WTC11 (cell line): ENCODE data around the gene DSTYK. TPM values are rescaled to one million over a fixed set of nuclear protein-coding genes. Genes with fewer than 3 reads are reported as not detected.

Source experiments
- ATAC-seq: fragments of 200-7000 bp; cut with Tn5 transposase; 2 replicates; pipeline ENCODE4 v1.10.0; 2021; ENCODE audit warnings: mild to moderate bottlenecking, moderate library complexity
- CTCF ChIA-PET: fragments of 300-600 bp; sonication (Branson Sonifier 250); formaldehyde crosslinking; loops from one replicate; lab custom pipeline; 2021; ENCODE audit warnings: antibody characterized with exemption; lab: Charles Lee
- POLR2A ChIA-PET: fragments of 350-600 bp; sonication (Branson Sonifier 250); formaldehyde crosslinking; loops from one replicate; lab custom pipeline; 2021; ENCODE audit warnings: antibody characterized with exemption; lab: Charles Lee
- DNase-seq: peaks from one replicate; pipeline ENCODE4 v3.0.0; 2021; ENCODE audit warnings: low spot score
- H3K27ac Mint-ChIP-seq: 2 replicates; pipeline ENCODE4 v1.8.0; 2021; ENCODE audit warnings: mixed read lengths
- H3K27me3 Mint-ChIP-seq: 2 replicates; pipeline ENCODE4 v1.8.0; 2021; ENCODE audit warnings: low read depth, mild to moderate bottlenecking, moderate library complexity, mixed read lengths
- H3K36me3 Mint-ChIP-seq: 2 replicates; pipeline ENCODE4 v1.8.0; 2021; ENCODE audit warnings: mixed read lengths
- H3K4me1 Mint-ChIP-seq: 2 replicates; pipeline ENCODE4 v1.8.0; 2022; ENCODE audit warnings: mixed read lengths
- H3K4me3 Mint-ChIP-seq: 2 replicates; pipeline ENCODE4 v1.8.0; 2021; ENCODE audit warnings: mild to moderate bottlenecking, moderate library complexity, mixed read lengths
- H3K9me3 Mint-ChIP-seq: 2 replicates; pipeline ENCODE4 v1.8.0; 2021; ENCODE audit warnings: mixed read lengths
- CDX4 ChIP-seq: fragments of 250-450 bp; sonication (Bioruptor Pico); IDR thresholded peaks from 2 replicates; pipeline ENCODE4 v1.9.0; 2021; ENCODE audit warnings: moderate library complexity, mild to moderate bottlenecking, inconsistent platforms, borderline replicate concordance
- ELF4 ChIP-seq: sonication (generic); formaldehyde crosslinking; IDR thresholded peaks from 2 replicates; pipeline ENCODE4 v1.8.1; 2022; ENCODE audit warnings: low read depth, mild to moderate bottlenecking, moderate library complexity, missing genetic modification reagents
- EMX1 ChIP-seq: fragments of 250-450 bp; sonication (Bioruptor Pico); IDR thresholded peaks from 2 replicates; pipeline ENCODE4 v1.8.0; 2021; ENCODE audit warnings: mild to moderate bottlenecking
- ERG ChIP-seq: fragments of 250-450 bp; sonication (Bioruptor Pico); IDR thresholded peaks from 2 replicates; pipeline ENCODE4 v1.8.0; 2021; ENCODE audit warnings: mild to moderate bottlenecking
- ETV6 ChIP-seq: sonication (generic); formaldehyde crosslinking; IDR thresholded peaks from 2 replicates; pipeline ENCODE4 v1.8.1; 2022; ENCODE audit warnings: mild to moderate bottlenecking, missing genetic modification reagents
- FOXJ3 ChIP-seq: sonication (generic); formaldehyde crosslinking; IDR thresholded peaks from 2 replicates; pipeline ENCODE4 v1.9.0; 2021; ENCODE audit warnings: missing genetic modification reagents, mild to moderate bottlenecking, borderline replicate concordance
- GTF2I ChIP-seq: fragments of 250-450 bp; sonication (Bioruptor Pico); conservative IDR thresholded peaks from 2 replicates; pipeline ENCODE4 v1.4.0; 2021; ENCODE audit warnings: mild to moderate bottlenecking
- NR3C1 ChIP-seq: sonication (generic); formaldehyde crosslinking; conservative IDR thresholded peaks from 2 replicates; pipeline ENCODE4 v1.8.1; 2023; ENCODE audit warnings: low read depth, mild to moderate bottlenecking, missing genetic modification reagents
- STAT6 ChIP-seq: sonication (generic); formaldehyde crosslinking; conservative IDR thresholded peaks from 2 replicates; pipeline ENCODE4 v1.8.1; 2023; ENCODE audit warnings: mild to moderate bottlenecking, low read depth, missing genetic modification reagents, moderate library complexity
- USF1 ChIP-seq: sonication (generic); formaldehyde crosslinking; IDR thresholded peaks from 2 replicates; pipeline ENCODE4 v1.8.0; 2022; ENCODE audit warnings: mild to moderate bottlenecking, missing genetic modification reagents
- USF2 ChIP-seq: sonication (generic); formaldehyde crosslinking; IDR thresholded peaks from 2 replicates; pipeline ENCODE4 v1.8.1; 2023; ENCODE audit warnings: mild to moderate bottlenecking, missing genetic modification reagents, moderate library complexity
- ZMAT4 ChIP-seq: fragments of 250-450 bp; sonication (Bioruptor Pico); IDR thresholded peaks from 2 replicates; pipeline ENCODE4 v1.9.0; 2021; ENCODE audit warnings: mild to moderate bottlenecking
- ZNF396 ChIP-seq: fragments of 250-450 bp; sonication (Bioruptor Pico); IDR thresholded peaks from 2 replicates; pipeline ENCODE4 v1.8.0; 2021; ENCODE audit warnings: mild to moderate bottlenecking, moderate library complexity, borderline replicate concordance
- ZNF512 ChIP-seq: sonication (generic); formaldehyde crosslinking; IDR thresholded peaks from 2 replicates; pipeline ENCODE4 v1.8.1; 2022; ENCODE audit warnings: missing genetic modification reagents, borderline replicate concordance
- total RNA-seq: library from RNA; stranded (reverse); gene quantifications from 3 replicates; pipeline ENCODE4 v1.2.3, GENCODE V29; 2021

The DSTYK gene
- total RNA-seq, 1 experiment from 2014 or later = 11.6 TPM

- ATAC-seq = no peak
- no peaks in the 10 kb centered on the region for H3K36me3 Mint-ChIP-seq
- H3K4me3 Mint-ChIP-seq = no peak overlapping the region
- H3K27me3 Mint-ChIP-seq = no peaks in the 10 kb centered on the region
- DNase-seq = no peak
- CTCF ChIA-PET = interaction anchor here (1.0 to 2.5 kb wide), 4 partner anchors 22 to 190 kb away, joined by 3 to 16 read pairs (median 6); no protein-coding TSS in a partner anchor
- POLR2A ChIA-PET = no interaction called here
- no peaks in the 10 kb centered on the region for H3K9me3 Mint-ChIP-seq
- H3K27ac Mint-ChIP-seq = peak overlapping the region; percentile 80; the same call in 1 of the 2 replicates
- TF ChIP-seq USF2 (no peak), FOXJ3 (CRISPR knock-in tag) (no peak), USF1 (CRISPR knock-in tag) (no peak), ZNF396 (CRISPR knock-in tag) (no peak)
- H3K4me1 Mint-ChIP-seq = peaks cover 9% of the 10 kb centered on the region
Observed at GRCh38 chr1:205251576-205251975, 40.1 kb upstream of the DSTYK start.

- H3K4me3 Mint-ChIP-seq = no peak overlapping the region
- POLR2A ChIA-PET = no interaction called here
Observed at GRCh38 chr1:205250699-205251098, 39.2 kb upstream of the DSTYK start.

More at GRCh38 chr1:205250699-205251098, 39.2 kb upstream of the DSTYK start:
- no peak for DNase-seq
- no peak for ATAC-seq
- CTCF ChIA-PET = interaction anchor here (0.6 to 2.5 kb wide), 5 partner anchors 13 to 189 kb away, joined by 3 to 16 read pairs (median 4); partner anchors contain the start of gene TMCC2
- Mint-ChIP-seq H3K36me3 (no peaks in the 10 kb centered on the region), H3K9me3 (no peaks in the 10 kb centered on the region), H3K27me3 (no peaks in the 10 kb centered on the region), H3K4me1 (peaks cover 9% of the 10 kb centered on the region), H3K27ac (peak overlapping the region; percentile 42; the same call in 1 of the 2 replicates)
- TF ChIP-seq ETV6 (CRISPR knock-in tag) = no peak
- TF ChIP-seq ZNF512 (CRISPR knock-in tag) = no peak
- TF ChIP-seq CDX4 (CRISPR knock-in tag) = no peak
- TF ChIP-seq ZMAT4 = no peak
- no peak for TF ChIP-seq NR3C1 (CRISPR knock-in tag)
- no peak for TF ChIP-seq FOXJ3 (CRISPR knock-in tag)
- TF ChIP-seq STAT6 (CRISPR knock-in tag) = no peak
- no peak for TF ChIP-seq GTF2I (CRISPR knock-in tag)
- no peak for TF ChIP-seq EMX1
- TF ChIP-seq ELF4 (CRISPR knock-in tag) = no peak
- no peak for TF ChIP-seq ERG (CRISPR knock-in tag)
